HepG2 (cell line): Measurements from ENCODE around the gene PRKCE. TPM values are rescaled to one million over a fixed set of nuclear protein-coding genes. Genes with fewer than 3 reads are reported as not detected.

Experiments
- ATAC-seq: fragments of 200-7000 bp; cut with Tn5 transposase; 3 replicates; pipeline ENCODE4 v1.9.1; 2020; ENCODE audit warnings: mild to moderate bottlenecking, moderate library complexity
- BruUV-seq: library from RNA; stranded (reverse); fragments of 400-500 nt; replicated peaks from 2 replicates; lab custom pipeline; 2021; lab: Mats Ljungman, UMichigan
- CTCF ChIA-PET: fragments of 300-600 bp; formaldehyde crosslinking; extraction: SDS; loops from one replicate; lab custom pipeline; 2021; ENCODE audit warnings: low total read pairs, inconsistent platforms, low intra/inter-chr PET ratio; lab: Yijun Ruan, JAX
- POLR2A ChIA-PET: fragments of 350-600 bp; sonication (Branson Sonifier 250); formaldehyde crosslinking; loops from one replicate; lab custom pipeline; 2020; ENCODE audit warnings: antibody characterized with exemption, inconsistent platforms; lab: Yijun Ruan, JAX
- DNase-seq: peaks from one replicate; pipeline ENCODE4 v3.0.0-alpha.2; 2015; ENCODE audit warnings: low spot score
- FAIRE-seq: peaks from 3 replicates; lab custom pipeline; 2011; peaks lifted over from hg19 to GRCh38; lab: Jason Lieb, UNC
- H2AFZ ChIP-seq: one replicate; pipeline ENCODE4 v1.6.1; 2011; ENCODE audit warnings: low read length, inconsistent platforms
- H3K27ac ChIP-seq: fragments of 300-600 bp; 3 replicates; pipeline ENCODE4 v1.8.0; 2011; ENCODE audit warnings: mixed run types, mild to moderate bottlenecking, mixed read lengths, low read length, inconsistent platforms; ENCODE audit not compliant: insufficient read depth; ENCODE audit errors: extremely low read length
- H3K27me3 ChIP-seq, 2 experiments: fragments of 200-600 bp in 1 of 2; 2 replicates in 1 of 2; 3 replicates in 1 of 2; pipeline versions ENCODE4 v1.6.0 to v1.8.0; 2011; ENCODE audit warnings: low read length in 2 of 2, mild to moderate bottlenecking in 2 of 2, moderate library complexity in 2 of 2, inconsistent platforms in 1 of 2; ENCODE audit not compliant: insufficient read depth in 2 of 2, control insufficient read depth in 1 of 2
- H3K36me3 ChIP-seq, 2 experiments: fragments of 200-600 bp in 1 of 2; replicated peaks in 1 of 2; 2 replicates in 1 of 2; 3 replicates in 1 of 2; pipeline versions ENCODE4 v1.5.1 to v1.8.0; 2011; ENCODE audit warnings: low read length in 2 of 2, inconsistent platforms in 1 of 2; ENCODE audit not compliant: insufficient read depth in 2 of 2, control insufficient read depth in 1 of 2
- H3K4me1 ChIP-seq: 2 replicates; pipeline ENCODE4 v1.5.1; 2012; ENCODE audit warnings: low read length, inconsistent platforms; ENCODE audit not compliant: insufficient read depth
- H3K4me2 ChIP-seq: 2 replicates; pipeline ENCODE4 v1.6.0; 2011; ENCODE audit warnings: low read depth, low read length, inconsistent platforms
- H3K4me3 ChIP-seq, 3 experiments: fragments of 200-600 bp in 1 of 3; sonication (generic), shearing (Covaris generic) in 1 of 3; replicated peaks in 1 of 3; 2 replicates each; pipeline ENCODE4 v1.5.1; 2011 to 2016; ENCODE audit warnings: low read length in 3 of 3, inconsistent platforms in 2 of 3, low read depth in 2 of 3, mild to moderate bottlenecking in 2 of 3, control low read depth in 1 of 3, mixed read lengths in 1 of 3; ENCODE audit not compliant: insufficient read depth in 1 of 3
- H3K79me2 ChIP-seq: one replicate; pipeline ENCODE4 v1.6.1; 2011; ENCODE audit warnings: low read length, inconsistent platforms; ENCODE audit not compliant: insufficient read depth
- H3K9ac ChIP-seq: 2 replicates; pipeline ENCODE4 v1.6.0; 2011; ENCODE audit warnings: mild to moderate bottlenecking, low read depth, low read length, inconsistent platforms; ENCODE audit not compliant: insufficient read depth
- H3K9me3 ChIP-seq: 2 replicates; pipeline ENCODE4 v1.5.1; 2012; ENCODE audit warnings: mild to moderate bottlenecking, low read length
- H4K20me1 ChIP-seq: 2 replicates; pipeline ENCODE4 v1.6.0; 2011; ENCODE audit warnings: inconsistent platforms, mild to moderate bottlenecking, low read length, moderate library complexity; ENCODE audit not compliant: insufficient read depth
- EEA1 ChIP-seq: sonication (generic); formaldehyde crosslinking; IDR thresholded peaks from 2 replicates; pipeline ENCODE4 v1.5.1; 2020; ENCODE audit warnings: mild to moderate bottlenecking, missing genetic modification reagents, borderline replicate concordance
- FLYWCH1 ChIP-seq: sonication (generic); formaldehyde crosslinking; IDR thresholded peaks from 2 replicates; pipeline ENCODE4 v1.8.1; 2023; ENCODE audit warnings: mild to moderate bottlenecking, missing genetic modification reagents
- HBP1 ChIP-seq: IDR thresholded peaks from 2 replicates; pipeline ENCODE4 v1.6.1; 2016; ENCODE audit warnings: low read depth, control low read depth
- MAFF ChIP-seq: IDR thresholded peaks from 2 replicates; pipeline ENCODE4 v1.6.1; 2011; ENCODE audit warnings: low read depth, low read length, improper control_type of control experiment
- MXI1 ChIP-seq: IDR thresholded peaks from 3 replicates; pipeline ENCODE4 v1.6.1; 2012; ENCODE audit warnings: low read depth, low read length, inconsistent platforms, borderline replicate concordance
- PPARG ChIP-seq: conservative IDR thresholded peaks from 2 replicates; pipeline ENCODE4 v1.6.1; 2016; ENCODE audit warnings: missing biosample characterization, missing genetic modification reagents
- SIX4 ChIP-seq: sonication (generic); formaldehyde crosslinking; IDR thresholded peaks from 2 replicates; pipeline ENCODE4 v1.4.0; 2020; ENCODE audit warnings: missing genetic modification reagents
- TBX2 ChIP-seq: sonication (generic); formaldehyde crosslinking; IDR thresholded peaks from 2 replicates; pipeline ENCODE4 v1.5.0; 2020; ENCODE audit warnings: missing genetic modification reagents, mild to moderate bottlenecking, borderline replicate concordance
- ZNF263 ChIP-seq: sonication (generic); formaldehyde crosslinking; IDR thresholded peaks from 2 replicates; pipeline ENCODE4 v1.4.0; 2020; ENCODE audit warnings: missing genetic modification reagents
- ZNF460 ChIP-seq: sonication (generic); formaldehyde crosslinking; IDR thresholded peaks from 2 replicates; pipeline ENCODE4 v1.5.1; 2020; ENCODE audit warnings: missing genetic modification reagents, mild to moderate bottlenecking, borderline replicate concordance
- ZSCAN25 ChIP-seq: sonication (generic); formaldehyde crosslinking; IDR thresholded peaks from 2 replicates; pipeline ENCODE4 v1.8.0; 2022; ENCODE audit warnings: mild to moderate bottlenecking, missing genetic modification reagents
- WGBS: methylation state at CpG from one replicate; pipeline ENCODE4 v1.1.6; 2017; ENCODE audit warnings: low lambda C conversion rate; 5-methylcytosine and 5-hydroxymethylcytosine counted together
- in situ Hi-C: cut with HindIII; loops from 2 replicates; pipeline ENCODE4 v1.10.0; 2017; ENCODE audit warnings: low pct_unique_long_range_greater_than_20kb; ENCODE audit not compliant: extremely low pct_ligation_motif_present
- intact Hi-C: fragments of 100-400 bp; cut with micrococcal nuclease; formaldehyde crosslinking; loops from one replicate; pipeline ENCODE4 v1.10.0; 2022; ENCODE audit not compliant: unreplicated experiment
- polyA plus RNA-seq, 8 experiments: library from polyadenylated mRNA; depleted of rRNA in 3 of 8; stranded (reverse) in 7 of 8; unstranded in 1 of 8; fragments of >200 nt; fragmentation: Illumina TruSeq in 4 of 8; extraction: Trizol in 4 of 8; gene quantifications; 2 replicates each; pipeline versions ENCODE4 v1.2.1 to v1.2.3, GENCODE V29; 2011 to 2016; ENCODE audit warnings: low read depth in 4 of 8, missing spikeins in 1 of 8, mixed read lengths in 1 of 8; ENCODE audit not compliant: insufficient read depth in 1 of 8
- total RNA-seq, 5 experiments: library from RNA; depleted of rRNA; stranded (reverse); fragments of >200 nt; fragmentation: Illumina TruSeq; extraction: Trizol; gene quantifications; 2 replicates each; pipeline ENCODE4 v1.2.3, GENCODE V29; 2016; ENCODE audit warnings: low read depth in 1 of 5
- TF ChIP-seq, protein P1 (sequence below): sonication (generic); formaldehyde crosslinking; IDR thresholded peaks from 2 replicates; pipeline ENCODE4 v1.4.0; 2020; ENCODE audit warnings: missing genetic modification reagents, borderline replicate concordance

PRKCE gene
- total and polyA plus RNA-seq, 2 of the 13 experiments (the other 11 are each of a cell fraction or from before 2014, with no cell fraction given), result 1.0 to 3.9 TPM

- no TSS peak for BruUV-seq
- H3K27me3 ChIP-seq, result peaks cover 0 to 22% of the 10 kb centered on the region in 2 experiments; a peak in 3 of 5 replicates
- WGBS, result 83% methylated on average over 2 of the region's 2 CpGs
- no peak for DNase-seq
- 0 out of 2 replicates have a peak, but pooled peaks have one; percentile 12 for TF ChIP-seq MAFF
- no peak for TF ChIP-seq TBX2 (CRISPR knock-in tag)
- intact Hi-C loops (loop anchor here (1.0 kb wide), 1 partner anchor 130 kb away; no protein-coding TSS in a partner anchor), in situ Hi-C loops (loop anchor here (5.0 kb wide), 2 partner anchors 129 to 289 kb away; no protein-coding TSS in a partner anchor)
- no peak overlapping the region for H3K27ac ChIP-seq
- no peak overlapping the region for H3K9ac ChIP-seq
- no peak overlapping the region for H3K4me3 ChIP-seq
- no peaks in the 10 kb centered on the region for H3K36me3 ChIP-seq
- H3K79me2 ChIP-seq, result no peaks in the 10 kb centered on the region
- no peak for ATAC-seq
- no peak overlapping the region for H3K4me2 ChIP-seq
- no peak for FAIRE-seq
- CTCF ChIA-PET, result no interaction called here
- H2AFZ ChIP-seq, result no peak overlapping the region
- POLR2A ChIA-PET, result no interaction called here
- no peaks in the 10 kb centered on the region for H4K20me1 ChIP-seq
- no peaks in the 10 kb centered on the region for H3K9me3 ChIP-seq
- H3K4me1 ChIP-seq, result peaks cover 40% of the 10 kb centered on the region
These were observed 2.8 kb upstream of the PRKCE start for GRCh38 chr2:45648636-45649035.

- H4K20me1 ChIP-seq, result no peaks in the 10 kb centered on the region
- 45% methylated on average over 10 of the region's 10 CpGs for whole genome bisulfite sequencing
- DNase-seq (no peak), ATAC-seq (no peak), FAIRE-seq (peak; percentile 66)
- BruUV-seq, result TSS peak; percentile 76
- peak overlapping the region; percentile 80 to 89 (median 82) for H3K4me3 ChIP-seq
- H3K27ac ChIP-seq, result no peak overlapping the region
- ChIA-PET POLR2A (interaction anchor here (0.9 to 1.5 kb wide), 5 partner anchors 9 to 343 kb away, joined by 3 to 6 read pairs (median 5); no protein-coding TSS in a partner anchor), CTCF (no interaction called here)
- no peaks in the 10 kb centered on the region for H3K79me2 ChIP-seq
- peak overlapping the region; percentile 94 for H3K4me2 ChIP-seq
- H3K4me1 ChIP-seq, result peaks cover 36% of the 10 kb centered on the region
- H3K36me3 ChIP-seq, result no peaks in the 10 kb centered on the region
- no peaks in the 10 kb centered on the region for H3K9me3 ChIP-seq
- in situ Hi-C loops, result loop anchor here (5.0 kb wide), 2 partner anchors 128 to 288 kb away; no protein-coding TSS in a partner anchor
- intact Hi-C loops, result no loop called here
- peaks cover 0 to 15% of the 10 kb centered on the region in 2 experiments; a peak in 2 of 5 replicates for H3K27me3 ChIP-seq
- H3K9ac ChIP-seq, result no peak overlapping the region; the same call in 1 of the 2 replicates
- no peak overlapping the region for H2AFZ ChIP-seq
- TF ChIP-seq ZSCAN25 (CRISPR knock-in tag) (0 out of 2 replicates have a peak, but pooled peaks have one; percentile 2), SIX4 (no peak), FLYWCH1 (CRISPR knock-in tag) (no peak), HBP1 (CRISPR knock-in tag) (no peak), ZNF263 (no peak), ZNF460 (CRISPR knock-in tag) (no peak), MXI1 (no peak), EEA1 (CRISPR knock-in tag) (no peak), PPARG (CRISPR knock-in tag) (0 out of 2 replicates have a peak, but pooled peaks have one; percentile 28)
- TF ChIP-seq, protein P1, sequence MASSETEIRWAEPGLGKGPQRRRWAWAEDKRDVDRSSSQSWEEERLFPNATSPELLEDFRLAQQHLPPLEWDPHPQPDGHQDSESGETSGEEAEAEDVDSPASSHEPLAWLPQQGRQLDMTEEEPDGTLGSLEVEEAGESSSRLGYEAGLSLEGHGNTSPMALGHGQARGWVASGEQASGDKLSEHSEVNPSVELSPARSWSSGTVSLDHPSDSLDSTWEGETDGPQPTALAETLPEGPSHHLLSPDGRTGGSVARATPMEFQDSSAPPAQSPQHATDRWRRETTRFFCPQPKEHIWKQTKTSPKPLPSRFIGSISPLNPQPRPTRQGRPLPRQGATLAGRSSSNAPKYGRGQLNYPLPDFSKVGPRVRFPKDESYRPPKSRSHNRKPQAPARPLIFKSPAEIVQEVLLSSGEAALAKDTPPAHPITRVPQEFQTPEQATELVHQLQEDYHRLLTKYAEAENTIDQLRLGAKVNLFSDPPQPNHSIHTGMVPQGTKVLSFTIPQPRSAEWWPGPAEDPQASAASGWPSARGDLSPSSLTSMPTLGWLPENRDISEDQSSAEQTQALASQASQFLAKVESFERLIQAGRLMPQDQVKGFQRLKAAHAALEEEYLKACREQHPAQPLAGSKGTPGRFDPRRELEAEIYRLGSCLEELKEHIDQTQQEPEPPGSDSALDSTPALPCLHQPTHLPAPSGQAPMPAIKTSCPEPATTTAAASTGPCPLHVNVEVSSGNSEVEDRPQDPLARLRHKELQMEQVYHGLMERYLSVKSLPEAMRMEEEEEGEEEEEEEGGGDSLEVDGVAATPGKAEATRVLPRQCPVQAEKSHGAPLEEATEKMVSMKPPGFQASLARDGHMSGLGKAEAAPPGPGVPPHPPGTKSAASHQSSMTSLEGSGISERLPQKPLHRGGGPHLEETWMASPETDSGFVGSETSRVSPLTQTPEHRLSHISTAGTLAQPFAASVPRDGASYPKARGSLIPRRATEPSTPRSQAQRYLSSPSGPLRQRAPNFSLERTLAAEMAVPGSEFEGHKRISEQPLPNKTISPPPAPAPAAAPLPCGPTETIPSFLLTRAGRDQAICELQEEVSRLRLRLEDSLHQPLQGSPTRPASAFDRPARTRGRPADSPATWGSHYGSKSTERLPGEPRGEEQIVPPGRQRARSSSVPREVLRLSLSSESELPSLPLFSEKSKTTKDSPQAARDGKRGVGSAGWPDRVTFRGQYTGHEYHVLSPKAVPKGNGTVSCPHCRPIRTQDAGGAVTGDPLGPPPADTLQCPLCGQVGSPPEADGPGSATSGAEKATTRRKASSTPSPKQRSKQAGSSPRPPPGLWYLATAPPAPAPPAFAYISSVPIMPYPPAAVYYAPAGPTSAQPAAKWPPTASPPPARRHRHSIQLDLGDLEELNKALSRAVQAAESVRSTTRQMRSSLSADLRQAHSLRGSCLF (CRISPR knock-in tag), result no peak
These were observed 2.0 kb upstream of the PRKCE start for GRCh38 chr2:45649462-45649857.
